NOMO-1 (cell line): Measurements from ENCODE around the gene SMARCA4.

ENCODE experiments used
- DNase-seq, 2 experiments: peaks; one replicate each; lab custom pipeline; 2025; ENCODE audit not compliant: unreplicated experiment in 2 of 2; lab: John Stamatoyannopoulos, UW

SMARCA4 gene

GRCh38 chr19:11028146-11028545 is 67.3 kb downstream of the SMARCA4 start:
- no peak for DNase-seq

- DNase-seq, result no peak
Measured at GRCh38 chr19:11031421-11032070, 70.7 kb downstream of the SMARCA4 start.

- no peak for DNase-seq
Measured at GRCh38 chr19:11033251-11033650, 72.4 kb downstream of the SMARCA4 start.

GRCh38 chr19:11033763-11034162 is 72.9 kb downstream of the SMARCA4 start:
- no peak for DNase-seq

- DNase-seq, result no peak
Measured at GRCh38 chr19:11034449-11035213, 73.8 kb downstream of the SMARCA4 start.

GRCh38 chr19:11035441-11036377 is 74.9 kb downstream of the SMARCA4 start:
- DNase-seq, result peak; percentile 59 to 67

GRCh38 chr19:11038511-11038910 is 77.7 kb downstream of the SMARCA4 start:
- DNase-seq, result no peak

- DNase-seq, result no peak
Measured at GRCh38 chr19:11041194-11041593, 80.4 kb downstream of the SMARCA4 start.

- no peak for DNase-seq
Measured at GRCh38 chr19:11041966-11042627, 81.3 kb downstream of the SMARCA4 start.

- no peak for DNase-seq
Measured at GRCh38 chr19:11044431-11044830, 83.6 kb downstream of the SMARCA4 start.

GRCh38 chr19:11045536-11045935 is 84.7 kb downstream of the SMARCA4 start:
- DNase-seq, result no peak

GRCh38 chr19:11046605-11047354 is 86.0 kb downstream of the SMARCA4 start:
- no peak for DNase-seq

GRCh38 chr19:11047866-11048265 is 87.0 kb downstream of the SMARCA4 start:
- no peak for DNase-seq

- DNase-seq, result no peak
Measured at GRCh38 chr19:11050323-11051114, 89.7 kb downstream of the SMARCA4 start.

GRCh38 chr19:11053817-11054195 is 93.0 kb downstream of the SMARCA4 start:
- DNase-seq, result no peak

GRCh38 chr19:11054200-11054599 is 93.4 kb downstream of the SMARCA4 start:
- DNase-seq, result no peak

- no peak for DNase-seq
Measured at GRCh38 chr19:11054628-11055027, 93.8 kb downstream of the SMARCA4 start.

- DNase-seq, result no peak
Measured at GRCh38 chr19:11058246-11059030, 97.6 kb downstream of the SMARCA4 start.
